Stimulated activated naive CD8-positive, alpha-beta T cell treated with anti-CD3 and anti-CD28 coated beads, Interleukin-15, Interleukin-2, amounts not matched to agents 100 ng/mL and 50 ng/mL, for 24 hours (primary cell): ENCODE measurements around the gene EI24.
"Not testable (repeated sequence)": the region's sequence is repeated elsewhere in the genome, so short reads cannot be mapped to it uniquely, and the experiment has no call there.

Source experiments
- H3K27ac Mint-ChIP-seq: one replicate; pipeline ENCODE4 v1.8.0; 2021; ENCODE audit warnings: mild to moderate bottlenecking, mixed read lengths
- H3K27me3 Mint-ChIP-seq: one replicate; pipeline ENCODE4 v1.8.0; 2021; ENCODE audit warnings: mixed read lengths
- H3K36me3 Mint-ChIP-seq: one replicate; pipeline ENCODE4 v1.8.0; 2021; ENCODE audit warnings: low read depth, mixed read lengths
- H3K4me1 Mint-ChIP-seq: one replicate; pipeline ENCODE4 v1.8.0; 2021; ENCODE audit warnings: low read depth, mixed read lengths
- H3K4me3 Mint-ChIP-seq: one replicate; pipeline ENCODE4 v1.8.0; 2021; ENCODE audit warnings: mild to moderate bottlenecking, mixed read lengths
- H3K9me3 Mint-ChIP-seq: one replicate; pipeline ENCODE4 v1.8.0; 2021; ENCODE audit warnings: mixed read lengths

The EI24 gene

DNA sequence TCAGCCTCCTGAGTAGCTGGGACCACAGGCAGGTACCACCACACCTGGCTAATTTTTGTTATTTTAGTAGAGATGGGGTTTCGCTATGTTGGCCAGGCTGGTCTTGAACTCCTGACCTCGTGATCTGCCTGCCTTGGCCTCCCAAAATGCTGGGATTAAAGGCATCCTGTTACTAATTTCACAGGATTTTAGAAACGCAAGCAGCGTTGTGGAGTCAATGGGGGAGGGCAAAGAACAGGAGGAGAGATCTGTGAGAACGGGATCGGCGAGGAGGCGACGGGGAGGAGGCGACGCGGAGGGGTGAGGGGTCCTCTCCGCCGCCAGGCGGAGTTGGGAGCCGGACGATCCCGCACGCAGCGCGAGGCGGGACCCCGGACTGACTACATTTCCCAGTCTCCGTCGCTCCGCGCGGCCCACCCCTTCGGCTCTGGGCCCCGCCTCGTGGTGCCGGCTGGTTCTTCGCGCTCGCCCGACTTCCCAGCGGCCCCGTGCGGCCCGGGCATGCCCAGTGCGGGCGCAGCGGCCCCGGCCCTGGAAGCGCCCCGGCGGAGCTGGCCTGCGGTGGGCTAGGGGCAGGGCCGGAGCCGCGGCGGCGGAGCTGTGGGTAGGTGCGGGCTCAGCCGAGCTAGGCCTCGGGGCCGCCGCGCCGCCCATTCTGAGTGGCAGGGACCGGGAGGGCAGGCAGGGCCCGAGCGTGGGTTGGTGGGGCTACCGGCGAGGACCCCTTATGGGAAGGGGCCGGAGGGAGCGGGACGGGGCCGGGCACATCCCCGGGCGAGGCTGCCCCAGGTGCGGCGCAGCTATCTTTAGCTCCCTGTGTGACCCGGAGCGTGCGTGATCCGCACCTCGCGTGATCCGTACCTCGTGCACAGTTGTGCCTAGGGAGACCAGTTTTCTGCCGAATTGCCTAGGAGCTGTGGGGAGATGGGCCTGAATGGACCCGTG is at the start of gene EI24:
Gene EI24, plus strand, starts transcription at position 508 of the 945 bp plus-strand sequence. CDS start 3,051 bp downstream, outside the sequence.
- H3K36me3 Mint-ChIP-seq = peaks cover 30% of the 10 kb centered on the region
- peak within 1 kb of the TSS; percentile 89 for H3K27ac Mint-ChIP-seq
- H3K4me1 Mint-ChIP-seq = peaks cover 30% of the 10 kb centered on the region
- no peaks in the 10 kb centered on the region for H3K27me3 Mint-ChIP-seq
- peak within 1 kb of the TSS; percentile 96 for H3K4me3 Mint-ChIP-seq
- H3K9me3 Mint-ChIP-seq = no peaks in the 10 kb centered on the region

DNA sequence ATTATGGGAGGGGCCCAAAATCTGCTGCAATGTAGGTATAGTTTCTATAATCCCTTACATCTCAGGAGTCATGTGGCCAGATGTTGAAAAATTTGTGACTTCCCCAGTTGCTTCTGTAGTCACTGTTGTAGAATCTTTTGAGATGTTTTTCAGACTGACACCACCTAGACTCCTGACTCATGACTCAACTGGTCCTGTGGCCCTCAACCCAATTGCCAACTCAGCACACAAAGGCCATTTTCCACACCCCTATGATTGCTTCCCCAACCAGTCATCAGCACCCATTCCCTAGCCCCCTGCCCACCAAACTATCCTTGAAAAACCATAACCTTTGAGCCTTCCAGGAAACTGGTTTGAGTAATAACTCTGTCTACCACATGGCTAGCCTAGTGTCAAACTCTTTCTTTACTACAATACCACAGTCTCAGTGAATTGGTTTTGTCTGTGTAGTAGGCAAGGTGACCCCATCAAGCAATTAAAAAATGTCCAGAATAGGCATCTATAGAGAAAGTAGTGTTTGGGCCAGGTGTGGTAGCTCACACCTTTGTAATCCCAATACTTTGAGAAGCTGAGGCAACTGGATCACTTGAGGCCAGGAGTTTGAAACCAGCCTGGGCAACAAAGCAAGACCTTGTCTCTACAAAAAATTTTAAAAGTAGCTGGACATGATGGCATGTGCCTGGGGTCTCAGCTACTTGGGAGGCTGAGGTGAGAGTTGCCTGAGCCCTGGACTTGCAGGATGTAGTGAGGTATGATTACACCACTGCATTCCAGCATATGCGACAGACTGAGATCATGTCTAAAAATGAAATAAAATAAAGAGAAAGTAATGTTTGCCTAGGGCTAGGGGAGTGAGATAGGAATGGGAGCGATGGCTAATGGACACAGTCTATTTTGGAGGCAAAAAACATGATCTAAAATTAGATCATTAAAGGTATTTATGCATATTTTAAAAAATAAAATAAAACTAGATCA is 49.1 kb upstream of the EI24 start:
- Mint-ChIP-seq H3K36me3 (peaks cover 2% of the 10 kb centered on the region), H3K27ac (no peak overlapping the region), H3K27me3 (no peaks in the 10 kb centered on the region), H3K9me3 (peaks cover 5% of the 10 kb centered on the region), H3K4me1 (peaks cover 36% of the 10 kb centered on the region), H3K4me3 (no peak overlapping the region)

DNA sequence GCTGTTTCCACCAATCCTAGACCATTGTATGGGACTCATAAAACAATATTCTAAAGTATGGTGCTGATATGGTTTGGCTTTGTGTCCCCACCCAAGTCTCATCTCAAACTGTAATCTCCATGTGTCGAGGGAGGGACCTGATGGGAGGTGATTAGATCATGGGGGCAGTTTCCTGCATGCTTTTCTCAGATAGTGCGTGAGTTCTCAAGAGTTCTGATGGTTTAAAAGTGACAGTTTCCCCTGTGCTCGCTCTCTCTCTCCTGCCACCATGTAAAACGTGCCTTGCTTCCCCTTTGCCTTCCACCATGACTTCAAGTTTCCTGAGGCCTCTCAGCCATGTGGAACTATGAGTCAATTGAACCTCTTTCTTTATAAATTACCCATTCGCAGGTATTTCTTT is 44.0 kb upstream of the EI24 start:
- H3K27ac Mint-ChIP-seq = no peak overlapping the region
- H3K36me3 Mint-ChIP-seq = peaks cover 6% of the 10 kb centered on the region
- H3K4me1 Mint-ChIP-seq = peaks cover 3% of the 10 kb centered on the region
- peaks cover 6% of the 10 kb centered on the region for H3K9me3 Mint-ChIP-seq
- H3K4me3 Mint-ChIP-seq = no peak overlapping the region
- no peaks in the 10 kb centered on the region for H3K27me3 Mint-ChIP-seq

DNA sequence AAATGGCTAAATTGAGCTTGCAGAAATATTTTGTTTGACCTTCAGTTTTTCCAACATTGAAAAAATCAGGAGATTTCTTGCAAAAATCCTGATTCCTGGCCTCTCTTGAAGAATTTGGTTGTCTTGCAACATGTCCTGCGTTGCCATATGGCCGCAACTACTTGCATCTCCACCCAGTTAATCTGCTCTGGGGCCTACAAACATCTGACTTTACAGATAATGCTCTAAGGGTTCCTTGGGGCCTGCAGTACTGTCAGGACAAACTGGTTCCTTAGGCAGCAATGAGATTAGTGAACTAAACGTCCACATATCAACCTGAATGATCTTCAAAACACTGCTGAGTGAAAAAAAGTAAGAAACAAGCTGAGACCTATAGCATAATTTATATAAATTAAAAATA is 36.6 kb upstream of the EI24 start:
- H3K9me3 Mint-ChIP-seq = no peaks in the 10 kb centered on the region
- no peak overlapping the region for H3K27ac Mint-ChIP-seq
- no peak overlapping the region for H3K4me3 Mint-ChIP-seq
- H3K4me1 Mint-ChIP-seq = no peaks in the 10 kb centered on the region
- H3K27me3 Mint-ChIP-seq = peaks cover 12% of the 10 kb centered on the region
- no peaks in the 10 kb centered on the region for H3K36me3 Mint-ChIP-seq

DNA sequence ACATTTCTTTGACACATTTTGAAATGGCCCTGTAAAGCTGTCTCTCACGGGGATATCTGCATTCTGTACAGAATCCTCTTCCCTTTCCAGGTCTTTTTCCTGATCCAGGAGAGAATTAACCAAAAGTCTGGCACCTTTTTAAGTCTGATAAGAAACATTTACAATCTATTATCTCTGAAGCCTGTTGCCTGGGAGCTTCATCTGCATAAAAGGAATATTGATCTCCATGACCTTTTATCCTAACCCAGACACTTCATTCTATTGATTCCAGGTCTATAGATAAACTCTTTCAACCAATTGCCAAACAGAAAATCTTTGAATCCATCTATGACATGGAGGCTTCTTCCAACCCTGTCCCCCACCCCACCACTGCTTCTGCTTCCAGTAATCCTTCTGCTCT is 33.7 kb upstream of the EI24 start:
- Mint-ChIP-seq H3K4me3 (no peak overlapping the region), H3K27me3 (peaks cover 12% of the 10 kb centered on the region), H3K9me3 (no peaks in the 10 kb centered on the region), H3K36me3 (no peaks in the 10 kb centered on the region), H3K4me1 (no peaks in the 10 kb centered on the region), H3K27ac (no peak overlapping the region)

DNA sequence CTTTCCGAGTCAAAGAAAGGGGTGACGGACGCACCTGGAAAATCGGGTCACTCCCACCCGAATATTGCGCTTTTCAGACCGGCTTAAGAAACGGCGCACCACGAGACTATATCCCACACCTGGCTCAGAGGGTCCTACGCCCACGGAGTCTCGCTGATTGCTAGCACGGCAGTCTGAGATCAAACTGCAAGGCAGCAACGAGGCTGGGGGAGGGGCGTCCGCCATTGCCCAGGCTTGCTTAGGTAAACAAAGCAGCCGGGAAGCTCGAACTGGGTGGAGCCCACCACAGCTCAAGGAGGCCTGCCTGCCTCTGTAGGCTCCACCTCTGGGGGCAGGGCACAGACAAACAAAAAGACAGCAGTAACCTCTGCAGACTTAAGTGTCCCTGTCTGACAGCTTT is 32.4 kb upstream of the EI24 start:
- H3K9me3 Mint-ChIP-seq, H3K36me3 Mint-ChIP-seq, H3K27ac Mint-ChIP-seq, H3K4me3 Mint-ChIP-seq, H3K4me1 Mint-ChIP-seq: not testable (repeated sequence)
- H3K27me3 Mint-ChIP-seq = peaks cover 12% of the 10 kb centered on the region

DNA sequence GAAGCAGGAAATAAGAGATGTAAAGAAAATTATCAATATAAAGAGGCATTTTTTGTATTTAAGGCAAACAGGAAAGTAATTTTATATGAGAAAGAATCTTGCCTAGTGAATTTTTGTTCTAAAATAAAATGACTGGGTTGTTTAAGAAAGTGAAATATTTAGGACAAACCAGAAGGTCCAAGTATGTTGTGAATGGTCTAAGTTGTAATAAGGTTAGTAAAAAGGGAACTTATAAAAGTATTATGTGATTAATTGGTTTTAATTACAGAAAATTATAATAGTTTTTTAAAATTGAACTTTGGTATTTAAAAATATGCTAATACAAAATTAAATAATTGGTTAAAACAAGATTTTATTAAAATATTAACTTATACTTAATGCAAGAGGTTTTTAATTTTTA is 26.6 kb upstream of the EI24 start:
- H3K9me3 Mint-ChIP-seq = peaks cover 9% of the 10 kb centered on the region
- H3K36me3 Mint-ChIP-seq = no peaks in the 10 kb centered on the region
- peaks cover 2% of the 10 kb centered on the region for H3K27me3 Mint-ChIP-seq
- H3K4me1 Mint-ChIP-seq = no peaks in the 10 kb centered on the region
- no peak overlapping the region for H3K4me3 Mint-ChIP-seq
- H3K27ac Mint-ChIP-seq = no peak overlapping the region

DNA sequence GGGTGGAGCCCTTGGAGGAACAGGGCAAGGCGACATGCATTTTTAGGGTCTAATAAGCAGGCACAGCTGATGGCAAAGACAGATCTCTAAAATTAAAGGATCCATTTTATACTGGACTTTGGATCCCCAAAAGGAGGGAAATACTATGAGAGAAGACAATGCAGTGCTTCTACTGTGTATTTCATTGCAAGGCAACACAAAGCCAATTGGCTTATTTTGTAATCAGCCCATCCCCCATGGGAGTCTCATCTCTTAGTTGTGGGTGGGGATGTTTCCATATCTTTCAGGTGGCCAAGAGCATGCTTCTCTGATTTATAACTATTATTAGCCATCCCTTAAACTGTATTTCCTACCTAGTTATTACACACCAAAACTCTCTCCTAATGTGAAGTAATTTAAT is 18.5 kb upstream of the EI24 start:
- Mint-ChIP-seq H3K9me3 (peaks cover 33% of the 10 kb centered on the region), H3K4me3 (no peak overlapping the region), H3K27me3 (peaks cover 3% of the 10 kb centered on the region), H3K27ac (no peak overlapping the region), H3K4me1 (no peaks in the 10 kb centered on the region), H3K36me3 (peaks cover 23% of the 10 kb centered on the region)

DNA sequence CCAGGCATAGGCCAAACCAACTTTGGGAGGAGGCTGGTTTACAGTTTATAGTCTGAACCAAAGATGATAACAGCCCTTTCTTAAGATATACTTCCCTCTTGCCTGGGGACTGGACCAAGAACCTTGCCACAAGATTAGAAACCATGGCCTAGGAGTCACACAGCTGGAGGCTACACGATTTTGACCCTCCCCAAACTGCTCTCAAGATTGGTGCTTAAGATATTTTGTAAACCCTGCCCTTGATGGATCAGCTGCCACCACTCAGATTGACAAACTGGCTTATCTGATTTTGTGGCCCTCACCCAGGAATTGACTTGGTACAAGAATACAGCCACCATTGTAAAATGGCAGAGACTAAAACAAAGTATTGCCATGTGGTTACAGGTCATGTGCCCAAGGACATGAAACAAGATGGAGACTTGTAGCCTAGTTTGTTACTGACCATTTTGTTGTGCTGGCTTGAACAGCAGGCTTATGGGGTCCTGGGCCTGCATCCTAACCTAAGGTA is 17.4 kb upstream of the EI24 start:
- no peak overlapping the region for H3K4me3 Mint-ChIP-seq
- no peak overlapping the region for H3K27ac Mint-ChIP-seq
- no peaks in the 10 kb centered on the region for H3K4me1 Mint-ChIP-seq
- peaks cover 34% of the 10 kb centered on the region for H3K9me3 Mint-ChIP-seq
- peaks cover 23% of the 10 kb centered on the region for H3K36me3 Mint-ChIP-seq
- H3K27me3 Mint-ChIP-seq = peaks cover 3% of the 10 kb centered on the region

DNA sequence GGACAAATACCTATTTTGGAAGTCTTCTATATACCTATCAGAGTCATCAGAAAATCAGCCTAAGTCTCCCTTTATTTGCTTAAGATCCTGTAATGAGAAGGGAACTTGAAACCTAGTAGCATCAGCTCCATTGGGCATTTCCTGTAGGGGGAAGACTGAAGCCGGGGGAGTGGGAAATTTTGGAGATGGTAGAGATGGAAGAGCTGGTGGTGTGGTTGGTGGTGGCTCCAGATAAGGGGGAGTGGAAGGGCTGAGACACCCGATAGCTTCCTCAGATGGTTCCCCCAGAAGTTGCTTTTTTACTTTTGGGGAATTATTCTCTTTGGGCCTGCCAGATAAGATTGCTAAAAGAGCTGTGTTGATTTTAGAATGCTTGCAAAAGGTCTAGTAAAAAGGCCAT is 16.4 kb upstream of the EI24 start:
- Mint-ChIP-seq H3K36me3 (peaks cover 23% of the 10 kb centered on the region), H3K27me3 (peaks cover 3% of the 10 kb centered on the region), H3K4me1 (no peaks in the 10 kb centered on the region), H3K4me3 (no peak overlapping the region), H3K9me3 (peaks cover 34% of the 10 kb centered on the region), H3K27ac (no peak overlapping the region)

DNA sequence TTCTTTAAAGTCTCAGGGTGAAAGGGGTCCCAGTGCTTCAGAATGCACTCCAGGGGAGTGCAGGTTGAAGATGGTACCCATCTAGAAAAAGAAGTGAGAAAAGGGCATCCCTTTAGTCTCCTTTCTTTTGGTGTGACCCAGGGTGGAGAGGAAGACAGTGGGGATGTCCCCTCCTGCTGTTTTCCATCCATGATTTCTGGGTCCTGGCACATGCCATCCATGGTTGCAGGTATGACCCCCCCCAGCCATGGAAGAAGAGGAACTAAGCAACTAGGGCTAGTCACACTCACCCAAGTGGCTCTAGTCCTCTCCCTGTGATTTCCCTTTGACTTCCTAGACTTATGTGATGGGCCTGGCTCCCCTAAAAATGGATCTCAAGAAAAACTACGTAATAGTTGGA is 15.9 kb upstream of the EI24 start:
- peaks cover 23% of the 10 kb centered on the region for H3K36me3 Mint-ChIP-seq
- H3K4me3 Mint-ChIP-seq = no peak overlapping the region
- peaks cover 3% of the 10 kb centered on the region for H3K27me3 Mint-ChIP-seq
- H3K27ac Mint-ChIP-seq = no peak overlapping the region
- peaks cover 31% of the 10 kb centered on the region for H3K9me3 Mint-ChIP-seq
- no peaks in the 10 kb centered on the region for H3K4me1 Mint-ChIP-seq

DNA sequence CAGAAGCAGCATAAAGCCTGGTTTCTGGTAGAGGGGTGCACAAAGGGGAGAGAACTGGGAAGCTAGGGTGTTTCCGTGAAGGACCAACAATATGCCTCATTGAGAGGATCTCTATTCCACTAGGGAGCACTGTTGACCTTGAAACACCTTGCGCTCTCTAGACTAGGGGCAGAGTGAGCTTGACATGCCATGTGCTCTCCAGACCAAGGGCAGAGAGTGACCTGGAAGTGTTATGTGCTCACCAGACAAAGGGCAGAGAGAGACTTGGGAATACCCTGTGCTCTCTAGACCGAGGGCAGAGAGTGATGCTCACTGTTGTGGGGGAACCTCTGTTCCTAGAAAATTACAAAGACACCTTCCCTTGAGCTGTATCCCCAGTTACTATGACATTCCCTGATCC is 15.2 kb upstream of the EI24 start:
- Mint-ChIP-seq H3K36me3 (peaks cover 23% of the 10 kb centered on the region), H3K9me3 (peaks cover 31% of the 10 kb centered on the region), H3K27ac (no peak overlapping the region), H3K27me3 (peaks cover 3% of the 10 kb centered on the region), H3K4me3 (no peak overlapping the region), H3K4me1 (no peaks in the 10 kb centered on the region)

DNA sequence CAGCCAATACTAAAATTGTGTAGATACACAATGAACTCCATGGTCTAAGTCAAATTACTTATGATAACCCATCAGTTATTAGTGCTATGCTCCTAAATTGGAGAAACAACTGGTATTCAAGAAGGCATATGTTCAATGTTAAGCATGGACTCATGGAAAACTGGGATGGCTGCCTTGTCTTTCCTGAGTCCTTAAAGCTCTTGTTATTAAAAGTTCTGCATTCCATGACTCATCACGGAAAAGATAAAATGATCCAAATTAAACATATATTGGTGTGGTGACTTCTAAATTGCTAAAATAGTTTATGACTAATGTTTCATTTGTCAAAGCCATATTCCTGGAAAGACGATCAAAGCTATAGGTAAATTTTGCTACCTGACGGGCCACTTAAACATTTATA is 9.4 kb upstream of the EI24 start:
- no peaks in the 10 kb centered on the region for H3K4me1 Mint-ChIP-seq
- peaks cover 3% of the 10 kb centered on the region for H3K27me3 Mint-ChIP-seq
- H3K27ac Mint-ChIP-seq = no peak overlapping the region
- H3K36me3 Mint-ChIP-seq = no peaks in the 10 kb centered on the region
- H3K9me3 Mint-ChIP-seq = peaks cover 7% of the 10 kb centered on the region
- H3K4me3 Mint-ChIP-seq = no peak overlapping the region

DNA sequence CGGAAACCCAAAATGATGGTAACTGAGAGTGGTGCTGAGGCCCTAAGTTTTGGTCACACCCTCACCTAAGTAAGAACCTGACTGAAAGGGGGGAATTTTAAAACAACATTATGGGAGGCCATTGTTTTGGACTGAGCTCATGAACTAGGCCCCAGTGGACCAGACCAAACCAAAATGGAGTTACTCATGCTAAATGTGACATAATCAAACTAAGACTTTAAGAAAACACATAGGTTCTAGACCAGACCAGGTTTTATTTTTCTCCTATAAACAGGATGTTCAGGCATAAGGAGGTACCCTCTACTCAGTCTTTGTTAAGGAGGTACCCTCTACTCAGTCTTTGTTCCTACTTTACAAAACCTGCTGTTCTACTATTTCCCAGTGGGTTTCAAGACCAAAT is 7.4 kb upstream of the EI24 start:
- Mint-ChIP-seq H3K36me3 (no peaks in the 10 kb centered on the region), H3K9me3 (no peaks in the 10 kb centered on the region), H3K4me3 (no peak overlapping the region), H3K27ac (no peak overlapping the region), H3K4me1 (peaks cover 3% of the 10 kb centered on the region), H3K27me3 (peaks cover 3% of the 10 kb centered on the region)

DNA sequence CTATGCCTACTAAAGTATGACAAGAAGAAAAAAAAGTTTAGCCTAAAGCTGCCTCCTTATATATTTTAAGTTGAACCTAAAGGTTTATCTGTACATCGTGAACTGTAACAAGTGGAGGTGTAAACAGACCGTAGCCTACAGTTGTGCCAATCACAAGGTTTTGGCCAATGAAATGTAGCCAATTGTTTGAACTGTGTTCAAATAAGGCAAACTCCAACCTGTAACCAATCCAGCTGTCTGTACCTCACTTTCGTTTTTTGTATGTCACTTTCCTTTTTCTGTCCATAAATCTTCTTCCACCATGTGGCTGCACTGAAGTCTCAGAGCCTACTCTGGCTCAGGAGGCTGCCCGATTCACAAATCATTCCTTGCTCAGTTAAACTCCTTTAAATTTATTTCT is 6.8 kb upstream of the EI24 start:
- Mint-ChIP-seq H3K4me3 (no peak overlapping the region), H3K27ac (no peak overlapping the region), H3K9me3 (no peaks in the 10 kb centered on the region), H3K27me3 (no peaks in the 10 kb centered on the region), H3K36me3 (no peaks in the 10 kb centered on the region), H3K4me1 (peaks cover 5% of the 10 kb centered on the region)
